Parathyroid adenoma (tissue), 2 donors: ENCODE data around the gene SENP1.

ENCODE experiments used
- H2AFZ ChIP-seq: fragments of 300-600 bp; sonication (generic); one replicate; pipeline ENCODE4 v1.7.0; 2017; ENCODE audit warnings: antibody characterized with exemption, mild to moderate bottlenecking
- H3K27ac ChIP-seq: fragments of 300-600 bp; sonication (generic); one replicate; pipeline ENCODE4 v1.7.0; 2017
- H3K27me3 ChIP-seq: fragments of 300-600 bp; sonication (generic); one replicate; pipeline ENCODE4 v1.7.0; 2017; ENCODE audit warnings: low read length; ENCODE audit not compliant: control insufficient read depth, insufficient read depth
- H3K36me3 ChIP-seq: fragments of 300-600 bp; sonication (generic); one replicate; pipeline ENCODE4 v1.7.0; 2017; ENCODE audit warnings: low read length; ENCODE audit not compliant: control insufficient read depth, insufficient read depth
- H3K4me1 ChIP-seq: fragments of 300-600 bp; sonication (generic); one replicate; pipeline ENCODE4 v1.7.0; 2017; ENCODE audit warnings: control low read depth
- H3K4me2 ChIP-seq: fragments of 300-600 bp; sonication (generic); one replicate; pipeline ENCODE4 v1.7.0; 2017; ENCODE audit warnings: low read length
- H3K4me3 ChIP-seq: fragments of 300-600 bp; sonication (generic); one replicate; pipeline ENCODE4 v1.7.0; 2017; ENCODE audit warnings: low read depth, low read length
- H3K79me2 ChIP-seq: fragments of 300-600 bp; sonication (generic); one replicate; pipeline ENCODE4 v1.7.0; 2017; ENCODE audit warnings: control low read depth
- H3K9ac ChIP-seq: fragments of 300-600 bp; sonication (generic); one replicate; pipeline ENCODE4 v1.7.0; 2017; ENCODE audit warnings: mild to moderate bottlenecking
- H3K9me3 ChIP-seq: fragments of 300-600 bp; sonication (generic); one replicate; pipeline ENCODE4 v1.7.0; 2017; ENCODE audit warnings: low read length; ENCODE audit not compliant: control insufficient read depth
- TF ChIP-seq, protein P1 (sequence below): fragments of 300-600 bp; sonication (generic); IDR thresholded peaks from one replicate; pipeline ENCODE4 v1.7.0; 2017; ENCODE audit warnings: antibody characterized with exemption, mild to moderate bottlenecking
- donor health status: primary hyperparathyroidism.

The SENP1 gene

DNA sequence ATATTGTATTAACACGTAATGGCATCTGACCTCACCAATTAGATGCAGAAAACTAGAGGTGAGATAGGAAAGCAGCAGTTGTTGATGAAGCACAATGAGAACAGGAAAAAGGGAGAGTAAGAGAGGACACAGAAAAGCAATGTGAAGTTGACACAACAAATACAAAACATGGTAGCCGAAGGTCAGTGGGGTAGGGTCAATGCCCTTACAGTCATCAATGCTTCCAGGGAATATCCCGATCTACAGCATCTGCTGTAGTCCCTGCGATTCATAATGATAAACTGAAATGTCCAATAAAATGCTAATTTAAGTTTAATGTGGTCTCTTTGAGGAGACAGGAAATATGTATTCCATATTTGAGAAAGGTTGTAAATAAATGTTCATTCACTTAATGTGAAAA, 98.7 kb downstream of the SENP1 start:
- TF ChIP-seq, protein P1, sequence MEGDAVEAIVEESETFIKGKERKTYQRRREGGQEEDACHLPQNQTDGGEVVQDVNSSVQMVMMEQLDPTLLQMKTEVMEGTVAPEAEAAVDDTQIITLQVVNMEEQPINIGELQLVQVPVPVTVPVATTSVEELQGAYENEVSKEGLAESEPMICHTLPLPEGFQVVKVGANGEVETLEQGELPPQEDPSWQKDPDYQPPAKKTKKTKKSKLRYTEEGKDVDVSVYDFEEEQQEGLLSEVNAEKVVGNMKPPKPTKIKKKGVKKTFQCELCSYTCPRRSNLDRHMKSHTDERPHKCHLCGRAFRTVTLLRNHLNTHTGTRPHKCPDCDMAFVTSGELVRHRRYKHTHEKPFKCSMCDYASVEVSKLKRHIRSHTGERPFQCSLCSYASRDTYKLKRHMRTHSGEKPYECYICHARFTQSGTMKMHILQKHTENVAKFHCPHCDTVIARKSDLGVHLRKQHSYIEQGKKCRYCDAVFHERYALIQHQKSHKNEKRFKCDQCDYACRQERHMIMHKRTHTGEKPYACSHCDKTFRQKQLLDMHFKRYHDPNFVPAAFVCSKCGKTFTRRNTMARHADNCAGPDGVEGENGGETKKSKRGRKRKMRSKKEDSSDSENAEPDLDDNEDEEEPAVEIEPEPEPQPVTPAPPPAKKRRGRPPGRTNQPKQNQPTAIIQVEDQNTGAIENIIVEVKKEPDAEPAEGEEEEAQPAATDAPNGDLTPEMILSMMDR, result no peak
- no peak overlapping the region for H3K9ac ChIP-seq
- H3K79me2 ChIP-seq, result no peaks in the 10 kb centered on the region
- peaks cover 10% of the 10 kb centered on the region for H3K4me1 ChIP-seq
- H3K9me3 ChIP-seq, result no peaks in the 10 kb centered on the region
- H3K4me3 ChIP-seq, result no peak overlapping the region
- peaks cover 13% of the 10 kb centered on the region for H3K27me3 ChIP-seq
- no peak overlapping the region for H3K4me2 ChIP-seq
- no peaks in the 10 kb centered on the region for H3K36me3 ChIP-seq
- no peak overlapping the region for H3K27ac ChIP-seq
- H2AFZ ChIP-seq, result no peak overlapping the region

DNA sequence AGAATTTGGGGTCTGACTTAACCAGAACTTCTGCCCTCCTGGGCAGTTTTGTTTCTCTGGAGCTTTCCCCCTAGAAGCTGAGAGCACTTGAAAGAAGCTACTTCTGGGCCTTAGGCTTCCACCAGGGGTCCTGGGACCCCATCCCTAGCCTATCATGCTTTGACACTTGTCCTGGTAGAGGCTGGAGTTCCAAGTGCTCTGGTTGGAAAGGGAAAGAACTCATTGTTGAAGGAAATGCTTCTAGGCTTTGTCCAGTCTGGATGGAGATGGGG, 100.2 kb downstream of the SENP1 start:
- no peaks in the 10 kb centered on the region for H3K36me3 ChIP-seq
- TF ChIP-seq, protein P1, result no peak
- peaks cover 12% of the 10 kb centered on the region for H3K4me1 ChIP-seq
- no peak overlapping the region for H2AFZ ChIP-seq
- H3K4me2 ChIP-seq, result no peak overlapping the region
- no peak overlapping the region for H3K27ac ChIP-seq
- H3K4me3 ChIP-seq, result no peak overlapping the region
- no peaks in the 10 kb centered on the region for H3K79me2 ChIP-seq
- no peak overlapping the region for H3K9ac ChIP-seq
- peaks cover 13% of the 10 kb centered on the region for H3K27me3 ChIP-seq
- no peaks in the 10 kb centered on the region for H3K9me3 ChIP-seq

DNA sequence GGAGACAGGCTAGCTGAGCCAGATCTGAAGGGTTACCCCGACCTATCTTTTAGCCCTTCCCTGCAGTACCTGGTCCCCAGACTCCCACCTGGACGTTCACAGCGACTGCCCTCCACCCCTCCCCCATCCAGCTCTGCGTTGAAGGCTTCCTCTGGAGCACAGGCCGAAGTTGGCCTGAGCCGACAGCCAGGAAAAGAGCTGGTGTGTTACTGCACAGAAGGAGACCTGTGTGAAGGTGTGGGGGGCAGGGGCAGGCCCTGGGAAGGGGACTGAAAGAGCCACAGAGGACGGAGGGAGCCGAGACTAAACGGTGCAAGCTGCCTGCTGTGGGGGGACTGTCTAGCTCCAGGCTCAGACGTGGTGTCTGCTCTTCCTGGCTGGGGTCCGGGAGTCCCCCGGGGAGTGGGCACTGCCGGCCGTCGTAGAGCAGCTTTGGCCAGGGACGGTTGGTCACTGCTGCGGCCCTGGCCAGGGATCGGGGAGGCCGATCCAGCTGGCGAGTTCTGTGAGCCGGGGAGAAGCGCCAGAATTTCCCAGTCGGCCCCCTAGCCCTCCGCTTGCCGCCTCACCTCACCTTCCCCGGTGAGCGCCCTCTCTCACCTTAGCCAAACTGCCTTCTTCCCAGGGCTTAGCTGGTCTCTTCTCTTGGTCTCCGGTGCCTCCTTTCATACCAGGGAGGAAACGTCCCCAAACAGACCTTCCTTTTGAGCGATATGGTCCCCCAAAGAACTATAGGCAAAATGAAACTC, 100.7 kb downstream of the SENP1 start:
- H2AFZ ChIP-seq, result no peak overlapping the region
- H3K4me1 ChIP-seq, result peaks cover 12% of the 10 kb centered on the region
- H3K27me3 ChIP-seq, result peaks cover 13% of the 10 kb centered on the region
- H3K79me2 ChIP-seq, result no peaks in the 10 kb centered on the region
- H3K9me3 ChIP-seq, result no peaks in the 10 kb centered on the region
- H3K4me3 ChIP-seq, result no peak overlapping the region
- no peak overlapping the region for H3K27ac ChIP-seq
- H3K4me2 ChIP-seq, result no peak overlapping the region
- H3K9ac ChIP-seq, result no peak overlapping the region
- TF ChIP-seq, protein P1, result no peak
- no peaks in the 10 kb centered on the region for H3K36me3 ChIP-seq

DNA sequence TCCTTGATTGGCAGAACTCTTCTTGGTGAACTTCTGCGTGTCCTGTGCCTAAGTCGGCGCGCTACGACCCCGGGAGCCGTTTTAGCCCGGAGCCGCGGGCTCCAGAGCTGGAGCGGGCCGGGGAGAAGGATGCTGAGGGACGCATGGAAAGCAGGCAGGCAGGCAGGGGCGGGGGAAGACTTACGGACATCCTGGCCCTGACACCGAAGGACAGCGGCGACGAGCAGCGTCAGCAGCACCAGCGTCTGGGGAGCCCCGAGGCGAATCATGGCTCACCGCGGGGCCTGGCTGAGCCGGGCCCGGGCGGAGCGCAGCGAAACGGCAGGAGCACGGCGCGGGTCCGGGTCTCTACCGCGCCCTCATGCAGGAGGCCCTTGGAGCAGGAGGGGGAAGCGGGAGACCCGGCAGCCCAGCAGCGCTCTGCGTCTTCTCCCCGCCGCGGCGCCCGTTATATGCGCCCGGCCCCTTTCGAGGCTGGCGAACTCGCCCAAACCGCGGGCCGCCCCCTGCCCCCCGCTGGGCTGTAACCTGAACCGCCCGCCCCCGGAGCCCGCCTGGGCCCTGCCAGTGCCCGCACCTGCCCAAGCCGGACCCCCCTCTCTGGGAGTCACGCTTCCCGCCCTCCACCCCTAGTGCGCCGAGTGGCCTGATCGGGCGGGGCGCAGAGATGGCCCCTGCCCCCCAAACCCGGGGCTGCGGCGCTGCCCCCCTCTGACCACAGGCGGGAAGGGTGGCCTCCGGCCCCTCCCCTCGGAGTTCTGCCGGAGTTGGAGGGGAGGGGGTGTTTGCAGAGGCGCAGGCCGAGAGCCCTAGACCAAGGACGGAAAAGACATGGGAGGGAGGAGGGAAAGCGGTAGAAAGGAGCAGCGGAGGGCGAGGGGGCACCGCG, 101.6 kb downstream of the SENP1 start, which contains the start of gene COL2A1:
Gene COL2A1 (minus strand): TSS at position 424 of the 889 bp plus-strand sequence. CDS start 155 bp downstream, at position 269.
- Histone ChIP-seq H3K4me2 (peak within 1 kb of the TSS; percentile 50), H3K9ac (no peak within 1 kb of the TSS)

More for the DNA sequence above, 101.6 kb downstream of the SENP1 start, which contains the start of gene COL2A1:
- H3K4me1 ChIP-seq, result peaks cover 12% of the 10 kb centered on the region
- no peak within 1 kb of the TSS for H3K27ac ChIP-seq
- TF ChIP-seq, protein P1, result no peak
- no peak within 1 kb of the TSS for H3K4me3 ChIP-seq
- no peaks in the 10 kb centered on the region for H3K9me3 ChIP-seq
- no peaks in the 10 kb centered on the region for H3K79me2 ChIP-seq
- peak within 1 kb of the TSS; percentile 63 for H2AFZ ChIP-seq
- peaks cover 13% of the 10 kb centered on the region for H3K27me3 ChIP-seq
- no peaks in the 10 kb centered on the region for H3K36me3 ChIP-seq
